ENCODE results near the gene ATP2B3. TPM values are rescaled to one million over a fixed set of nuclear protein-coding genes. Genes with fewer than 3 reads are reported as not detected.

Gene ATP2B3
- total RNA-seq, 1 donor from 2014 or later = 0.21 TPM

DNA sequence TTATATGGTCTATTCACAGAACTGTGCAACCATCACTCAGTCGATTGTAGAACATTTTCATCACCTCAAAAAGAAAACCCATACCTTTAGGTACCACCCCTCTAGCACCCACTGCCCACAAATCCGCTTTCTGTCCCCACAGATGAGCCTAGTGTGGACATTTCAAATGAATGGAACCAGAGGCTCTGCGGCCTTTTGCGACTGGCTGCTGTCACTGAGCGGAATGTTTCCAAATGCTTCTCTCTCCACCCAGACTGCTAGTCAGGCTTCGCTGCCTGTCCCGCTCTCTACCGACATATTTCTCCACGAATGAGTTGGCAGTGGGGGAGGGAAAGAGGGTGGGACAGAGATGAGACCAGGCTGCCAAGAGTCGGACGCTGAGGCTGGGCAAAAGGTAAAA is 24.4 kb upstream of the ATP2B3 start:
- no peak for DNase-seq (ENCODE audit: extremely low spot score, unreplicated experiment)
- no peak for TF ChIP-seq CTCF (IDR thresholded peaks at IDR 0.05)

GRCh38 chrX:153494061-153494460 is 23.4 kb upstream of the ATP2B3 start:
- TF ChIP-seq CTCF (IDR thresholded peaks at IDR 0.05) = no peak
- Mint-ChIP-seq H3K36me3 (ENCODE audit: unreplicated experiment) (peaks cover 2% of the 10 kb centered on the region), H3K9me3 (ENCODE audit: unreplicated experiment) (no peaks in the 10 kb centered on the region), H3K4me1 (ENCODE audit: unreplicated experiment) (peaks cover 58% of the 10 kb centered on the region), H3K4me3 (ENCODE audit: unreplicated experiment) (peak overlapping the region; percentile 57), H3K27ac (ENCODE audit: unreplicated experiment) (peak overlapping the region; percentile 64), H3K27me3 (ENCODE audit: unreplicated experiment) (no peaks in the 10 kb centered on the region)
- no peak for DNase-seq (ENCODE audit: extremely low spot score, unreplicated experiment)

More for the DNA sequence above, 24.4 kb upstream of the ATP2B3 start:
- no peak overlapping the region for H3K4me3 Mint-ChIP-seq (ENCODE audit: unreplicated experiment)
- no peaks in the 10 kb centered on the region for H3K9me3 Mint-ChIP-seq (ENCODE audit: unreplicated experiment)
- H3K4me1 Mint-ChIP-seq (ENCODE audit: unreplicated experiment) = peaks cover 60% of the 10 kb centered on the region
- no peak overlapping the region for H3K27ac Mint-ChIP-seq (ENCODE audit: unreplicated experiment)
- H3K36me3 Mint-ChIP-seq (ENCODE audit: unreplicated experiment) = peaks cover 2% of the 10 kb centered on the region
- H3K27me3 Mint-ChIP-seq (ENCODE audit: unreplicated experiment) = no peaks in the 10 kb centered on the region

GRCh38 chrX:153494541-153495361 is 22.7 kb upstream of the ATP2B3 start, which contains the start of gene BGN:
Gene BGN, plus strand, starts transcription at chrX:153494980. Its CDS starts 9,652 bp downstream, at chrX:153504632.
- no peaks in the 10 kb centered on the region for H3K9me3 Mint-ChIP-seq (ENCODE audit: unreplicated experiment)
- TF ChIP-seq CTCF (IDR thresholded peaks at IDR 0.05) = peak; percentile 59
- peaks cover 57% of the 10 kb centered on the region for H3K4me1 Mint-ChIP-seq (ENCODE audit: unreplicated experiment)
- peak within 1 kb of the TSS; percentile 95 for H3K27ac Mint-ChIP-seq (ENCODE audit: unreplicated experiment)
- H3K4me3 Mint-ChIP-seq (ENCODE audit: unreplicated experiment) = peak within 1 kb of the TSS; percentile 97
- H3K36me3 Mint-ChIP-seq (ENCODE audit: unreplicated experiment) = peaks cover 2% of the 10 kb centered on the region
- no peak for DNase-seq (ENCODE audit: extremely low spot score, unreplicated experiment)
- H3K27me3 Mint-ChIP-seq (ENCODE audit: unreplicated experiment) = no peaks in the 10 kb centered on the region

DNA sequence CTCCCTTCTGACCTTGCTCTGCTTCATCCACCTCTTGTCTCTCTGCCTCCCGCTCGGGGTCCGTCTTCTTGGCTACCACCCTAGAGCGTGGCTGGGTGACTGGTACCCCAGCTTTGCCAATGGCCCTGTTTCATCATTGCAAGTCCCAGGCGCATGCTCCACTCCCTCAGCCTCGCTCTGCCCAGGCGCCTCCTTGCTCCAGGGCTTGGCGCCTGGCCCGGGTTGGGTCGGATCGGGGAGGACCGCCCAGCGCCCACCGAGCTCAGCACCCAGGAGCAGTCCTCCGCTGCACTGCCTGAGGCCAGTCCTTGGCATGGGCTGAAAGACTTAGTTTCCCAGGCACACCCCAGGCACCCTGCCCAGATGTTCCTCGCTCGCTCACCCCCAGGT is 22.1 kb upstream of the ATP2B3 start:
- Mint-ChIP-seq H3K4me1 (ENCODE audit: unreplicated experiment) (peaks cover 55% of the 10 kb centered on the region), H3K9me3 (ENCODE audit: unreplicated experiment) (no peaks in the 10 kb centered on the region), H3K27me3 (ENCODE audit: unreplicated experiment) (no peaks in the 10 kb centered on the region), H3K36me3 (ENCODE audit: unreplicated experiment) (peaks cover 2% of the 10 kb centered on the region), H3K4me3 (ENCODE audit: unreplicated experiment) (peak overlapping the region; percentile 97), H3K27ac (ENCODE audit: unreplicated experiment) (peak overlapping the region; percentile 95)
- no peak for TF ChIP-seq CTCF (IDR thresholded peaks at IDR 0.05)
- no peak for DNase-seq (ENCODE audit: extremely low spot score, unreplicated experiment)

DNA sequence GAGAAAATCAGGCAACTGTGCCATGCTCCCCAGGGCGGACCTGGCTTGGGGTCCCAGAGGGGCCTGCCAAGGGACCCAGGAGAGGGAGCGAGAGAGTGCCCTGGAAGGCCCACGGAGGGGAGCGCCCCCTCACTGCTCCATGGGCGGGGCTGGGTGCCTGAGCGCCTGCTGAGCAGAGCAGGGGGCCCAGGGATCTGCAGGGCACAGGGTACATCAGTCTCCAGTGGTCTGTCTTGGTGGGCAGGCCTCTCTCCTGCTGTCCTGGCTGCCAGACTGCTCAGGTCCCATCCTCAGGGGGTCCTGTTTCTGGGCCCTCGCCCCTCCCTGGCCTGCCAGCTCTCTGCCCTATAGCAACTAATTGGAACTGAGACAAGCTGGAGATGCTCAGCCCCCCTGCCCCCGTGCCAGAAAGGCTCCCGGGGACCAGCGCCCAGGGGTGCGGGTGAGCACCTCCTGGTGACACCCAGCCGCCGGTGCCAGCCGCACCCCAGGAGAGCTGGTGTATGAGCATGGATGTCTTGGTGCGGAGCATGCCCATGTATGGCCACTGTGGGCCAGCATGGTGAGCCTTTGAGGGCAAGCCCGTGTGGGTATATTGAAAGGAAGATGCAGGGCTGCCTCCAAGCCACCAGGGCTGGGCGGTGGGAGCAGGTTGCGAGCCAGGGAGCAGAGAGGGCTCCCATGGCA is 21.4 kb upstream of the ATP2B3 start:
- DNase-seq (ENCODE audit: extremely low spot score, unreplicated experiment) = no peak
- Mint-ChIP-seq H3K36me3 (ENCODE audit: unreplicated experiment) (peaks cover 2% of the 10 kb centered on the region), H3K4me3 (ENCODE audit: unreplicated experiment) (peak overlapping the region; percentile 97), H3K4me1 (ENCODE audit: unreplicated experiment) (peaks cover 55% of the 10 kb centered on the region), H3K27ac (ENCODE audit: unreplicated experiment) (peak overlapping the region; percentile 95), H3K9me3 (ENCODE audit: unreplicated experiment) (no peaks in the 10 kb centered on the region), H3K27me3 (ENCODE audit: unreplicated experiment) (no peaks in the 10 kb centered on the region)
- no peak for TF ChIP-seq CTCF (IDR thresholded peaks at IDR 0.05)
